H1 (cell line): Measurements from ENCODE around the gene SLC39A7. TPM values are rescaled to one million over a fixed set of nuclear protein-coding genes. Genes with fewer than 3 reads are reported as not detected.
A peak's percentile ranks its signal among the peaks of the same experiment; 100 is the strongest.

Source experiments
- ASH2L ChIP-seq: fragments of 200-600, 300-600 bp; sonication (generic); IDR thresholded peaks from one replicate; pipeline ENCODE4 v1.7.1; 2017; ENCODE audit warnings: low read length
- ATF3 ChIP-seq: IDR thresholded peaks from 2 replicates; pipeline ENCODE4 v1.6.1; 2011; ENCODE audit warnings: low read depth, mild to moderate bottlenecking, low read length; ENCODE audit not compliant: insufficient read depth
- BACH1 ChIP-seq: IDR thresholded peaks from 2 replicates; pipeline ENCODE4 v1.6.1; 2012; ENCODE audit warnings: low read length, improper control_type of control experiment
- CHD1 ChIP-seq: IDR thresholded peaks from 2 replicates; pipeline ENCODE4 v1.6.1; 2012; ENCODE audit warnings: low read depth, low read length, improper control_type of control experiment
- CREB1 ChIP-seq: IDR thresholded peaks from 2 replicates; pipeline ENCODE4 v1.6.1; 2012; ENCODE audit warnings: inconsistent platforms
- CTBP2 ChIP-seq: IDR thresholded peaks from 2 replicates; pipeline ENCODE4 v1.7.0; 2011; ENCODE audit warnings: borderline replicate concordance, mild to moderate bottlenecking, moderate library complexity, mixed read lengths, low read length; ENCODE audit not compliant: insufficient read depth, insufficient read length
- CTCF ChIP-seq, 3 experiments: IDR thresholded peaks; 1 replicate in 2 of 3; 2 replicates in 1 of 3; pipeline versions ENCODE4 v1.5.1 to v1.6.1; 2011; ENCODE audit warnings: low read length in 3 of 3, mild to moderate bottlenecking in 3 of 3, inconsistent platforms in 2 of 3, low read depth in 1 of 3, moderate library complexity in 1 of 3; ENCODE audit not compliant: insufficient read depth in 1 of 3; ENCODE audit errors: control extremely low read depth in 1 of 3
- E2F6 ChIP-seq: IDR thresholded peaks from 2 replicates; pipeline ENCODE4 v1.6.1; 2012; ENCODE audit warnings: inconsistent platforms
- EP300 ChIP-seq, 2 experiments: IDR thresholded peaks; 1 replicate in 1 of 2; 2 replicates in 1 of 2; pipeline ENCODE4 v1.6.1; 2011 to 2012; ENCODE audit warnings: low read depth in 2 of 2, low read length in 2 of 2, mild to moderate bottlenecking in 2 of 2, borderline replicate concordance in 1 of 2, inconsistent platforms in 1 of 2, moderate library complexity in 1 of 2
- KDM1A ChIP-seq: fragments of 200-600, 300-600 bp; sonication (generic); IDR thresholded peaks from 2 replicates; pipeline ENCODE4 v1.7.1; 2016; ENCODE audit warnings: mild to moderate bottlenecking, low read length, borderline replicate concordance
- KDM5A ChIP-seq: fragments of 200-600 bp; IDR thresholded peaks from 2 replicates; pipeline ENCODE4 v1.7.1; 2012; ENCODE audit warnings: mild to moderate bottlenecking, low read length, inconsistent platforms, mixed read lengths
- MAX ChIP-seq: IDR thresholded peaks from 2 replicates; pipeline ENCODE4 v1.6.1; 2012; ENCODE audit warnings: inconsistent platforms
- NANOG ChIP-seq: IDR thresholded peaks from 2 replicates; pipeline ENCODE4 v1.6.1; 2011; ENCODE audit warnings: low read length, low read depth, mild to moderate bottlenecking, inconsistent platforms; ENCODE audit not compliant: insufficient read depth, poor library complexity, severe bottlenecking
- POLR2A ChIP-seq, 2 experiments: IDR thresholded peaks; 1 replicate in 1 of 2; 2 replicates in 1 of 2; pipeline ENCODE4 v1.6.1; 2011; ENCODE audit warnings: low read depth in 2 of 2, low read length in 2 of 2, mild to moderate bottlenecking in 2 of 2; ENCODE audit errors: control extremely low read depth in 1 of 2
- RNF2 ChIP-seq: fragments of 200-900, 300-1000 bp; sonication (generic); IDR thresholded peaks from 2 replicates; pipeline ENCODE4 v1.7.1; 2016; ENCODE audit warnings: borderline replicate concordance, low read depth, mild to moderate bottlenecking, antibody characterized with exemption, low read length; ENCODE audit not compliant: poor library complexity, severe bottlenecking; ENCODE audit errors: missing control alignments
- RXRA ChIP-seq: IDR thresholded peaks from 2 replicates; pipeline ENCODE4 v1.6.1; 2011; ENCODE audit warnings: low read depth, mild to moderate bottlenecking, low read length, moderate library complexity; ENCODE audit not compliant: insufficient read depth
- SIN3A ChIP-seq, 2 experiments: IDR thresholded peaks in 1 of 2; conservative IDR thresholded peaks in 1 of 2; 2 replicates each; pipeline ENCODE4 v1.6.1; 2011 to 2012; ENCODE audit warnings: low read length in 2 of 2, improper control_type of control experiment in 1 of 2, low read depth in 1 of 2, mild to moderate bottlenecking in 1 of 2
- YY1 ChIP-seq: IDR thresholded peaks from 2 replicates; pipeline ENCODE4 v1.6.1; 2011; ENCODE audit warnings: low read depth, mild to moderate bottlenecking, low read length
- polyA plus RNA-seq, 7 experiments: library from polyadenylated mRNA; depleted of rRNA in 3 of 7; stranded (reverse) in 5 of 7; unstranded in 2 of 7; fragments of >200 nt in 5 of 7; fragments of 200-250 nt in 2 of 7; gene quantifications; 1 replicate in 5 of 7; 2 replicates in 1 of 7; 4 replicates in 1 of 7; pipeline versions ENCODE4 v1.2.1 to v1.2.3, GENCODE V29; 2011 to 2013; ENCODE audit warnings: missing spikeins in 2 of 7, mixed read lengths in 2 of 7
- total RNA-seq: library from RNA; stranded (reverse); fragmentation: NEBNext Ultra II Directional; extraction: Animal tissue kit (Norgen Biotek cat#: 25700); gene quantifications from 2 replicates; pipeline ENCODE4 v1.2.1, GENCODE V29; 2021

The SLC39A7 gene
- total and polyA plus RNA-seq, 2 of the 8 experiments (the other 6 are each of a cell fraction or from before 2014, with no cell fraction given), result 63.3 to 123 TPM

GRCh38 chr6:33208091-33208967, 7.7 kb downstream of the SLC39A7 start, which contains the start of gene RING1 (continued):
- TF ChIP-seq CTCF (IDR thresholded peaks at IDR 0.05; ENCODE audit: control extremely low read depth in 1 of 3, insufficient read depth in 1 of 3, low read depth in 1 of 3, low read length in 3 of 3), result no peak; a peak in 1 of 4 replicates
- no peak for TF ChIP-seq CTBP2
- TF ChIP-seq EP300 (IDR thresholded peaks at IDR 0.05; ENCODE audit: borderline replicate concordance in 1 of 2, low read depth in 2 of 2, low read length in 2 of 2), result no peak
- TF ChIP-seq KDM5A, result no peak
- no peak for TF ChIP-seq NANOG
- TF ChIP-seq ATF3, result no peak
- TF ChIP-seq CHD1, result no peak
- peak; percentile 93 for TF ChIP-seq CREB1
- TF ChIP-seq RNF2, result no peak
- TF ChIP-seq YY1, result peak; percentile 88
- peak; percentile 45 for TF ChIP-seq ASH2L
- TF ChIP-seq MAX, result peak; percentile 16; the same call in 1 of the 2 replicates
- TF ChIP-seq POLR2A (IDR thresholded peaks at IDR 0.05; ENCODE audit: control extremely low read depth in 1 of 2, low read depth in 2 of 2, low read length in 2 of 2), result peak in 1 of 2 experiments; percentile 43; a peak in 1 of 3 replicates
- peak; percentile 52 to 79; a peak in 3 of 4 replicates for TF ChIP-seq SIN3A (conservative IDR thresholded peaks at IDR 0.05 in 1 of 2, IDR thresholded peaks at IDR 0.05 in 1 of 2; ENCODE audit: low read depth in 1 of 2, low read length in 2 of 2)
- TF ChIP-seq BACH1, result peak; percentile 60; the same call in 1 of the 2 replicates
- no peak for TF ChIP-seq E2F6
- TF ChIP-seq KDM1A, result no peak
- TF ChIP-seq RXRA, result no peak
